Fibroblast of upper back skin (primary cell): ENCODE results near the gene NEURL1B.

ENCODE experiments used
- DNase-seq: peaks from one replicate; pipeline ENCODE4 v3.0.0-alpha.2; 2013

NEURL1B gene

DNA sequence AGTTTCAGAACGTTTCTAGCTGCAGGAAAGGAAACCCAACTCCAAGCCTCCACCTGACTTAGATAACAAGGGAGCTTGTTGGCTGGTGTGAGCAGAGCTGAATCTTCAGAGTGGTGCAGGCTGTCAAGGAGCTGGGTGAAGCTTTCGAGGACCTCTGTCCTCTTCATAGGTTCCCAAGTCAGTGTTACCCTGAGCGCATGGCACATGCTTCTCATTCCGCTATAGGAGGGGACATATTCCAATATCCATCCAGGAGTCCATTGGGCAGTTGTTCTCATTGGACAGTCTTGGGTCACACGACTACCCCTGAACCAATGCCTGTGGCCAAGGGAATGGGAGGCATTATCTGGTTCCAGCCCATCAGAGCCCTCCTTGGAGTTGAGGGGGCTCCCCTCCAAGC is 79.6 kb downstream of the NEURL1B start:
- DNase-seq: no peak

DNA sequence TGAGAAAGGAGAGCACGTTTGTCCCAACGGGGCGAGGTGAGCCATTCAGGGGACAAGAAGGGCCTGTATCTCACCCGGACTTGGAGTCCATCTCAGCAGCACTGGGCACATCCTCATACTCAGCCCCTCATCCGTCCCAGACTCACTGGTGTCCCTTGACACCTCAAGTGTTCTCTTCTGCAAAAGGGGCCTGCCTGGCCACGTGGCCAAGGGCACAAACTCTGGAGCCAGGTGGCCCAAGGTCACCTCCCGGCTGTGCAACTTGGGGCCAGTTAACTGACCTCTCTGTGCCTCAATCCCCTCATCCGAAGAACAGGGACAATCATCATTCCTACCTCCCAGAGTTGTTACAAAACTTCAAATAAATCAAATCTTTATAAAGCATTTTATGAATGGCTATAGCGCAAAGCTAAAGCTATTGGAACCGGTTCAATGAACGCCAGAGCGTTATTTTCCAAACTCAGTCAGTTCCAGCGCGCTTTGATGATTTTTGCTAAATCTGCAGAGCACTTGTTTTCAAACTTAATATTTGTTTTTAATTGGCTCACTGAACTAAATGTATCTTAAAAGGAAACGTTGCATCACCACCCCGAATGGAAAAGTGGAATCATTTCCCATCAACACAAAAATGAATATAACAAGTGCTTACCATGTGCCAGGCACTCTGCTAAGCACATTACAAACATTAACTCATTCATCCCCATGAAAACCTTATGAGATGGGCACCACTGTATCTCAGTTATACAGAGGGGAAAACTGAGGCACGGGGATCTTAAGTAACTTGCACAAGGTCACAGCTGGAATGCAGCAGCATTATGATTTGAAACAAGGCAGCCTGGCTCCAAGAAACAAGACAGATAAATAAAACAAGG is 80.6 kb downstream of the NEURL1B start:
- peak; percentile 52 for DNase-seq

DNA sequence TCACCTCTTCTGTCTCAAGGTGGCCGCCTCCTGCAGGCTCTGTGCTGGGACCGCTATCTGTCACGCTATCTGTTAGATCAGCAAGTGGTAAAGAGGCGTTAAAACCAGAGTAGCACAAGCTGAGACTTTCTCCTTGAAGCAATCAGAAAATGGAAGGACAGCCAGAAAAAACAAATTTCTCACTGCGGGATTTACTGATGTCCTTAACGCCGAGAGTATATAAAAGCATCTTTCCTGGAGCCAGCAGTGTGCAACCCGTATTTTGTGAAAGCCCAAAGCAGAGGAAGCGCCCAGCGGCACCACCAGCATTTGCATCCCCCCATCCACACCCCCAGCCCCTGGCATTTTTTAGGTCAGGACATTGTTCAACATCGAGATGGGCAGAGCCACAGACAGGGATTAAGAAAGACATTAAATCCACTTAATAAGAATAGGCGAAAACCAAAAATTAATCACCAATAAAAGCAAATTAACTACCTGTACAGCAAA is 81.3 kb downstream of the NEURL1B start:
- DNase-seq: no peak

DNA sequence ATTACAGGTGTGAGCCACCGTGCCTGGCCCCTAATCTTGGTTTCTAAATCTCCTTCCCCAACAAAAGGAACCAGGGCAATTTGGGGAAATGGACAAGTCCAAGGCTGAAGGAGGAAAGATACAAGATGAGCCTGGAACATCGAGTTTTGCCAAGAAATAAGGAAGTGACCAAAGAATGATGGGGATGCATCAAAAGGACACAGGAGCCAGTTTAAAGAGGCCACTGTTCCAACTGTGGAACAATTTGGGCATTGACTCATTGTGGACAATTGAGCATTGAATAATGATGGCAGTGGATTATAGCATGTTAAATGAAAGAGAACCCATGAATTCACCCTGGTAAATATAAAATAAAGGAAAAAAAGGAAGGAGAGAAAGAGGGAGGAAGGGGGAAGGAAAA is 82.4 kb downstream of the NEURL1B start:
- DNase-seq: no peak

DNA sequence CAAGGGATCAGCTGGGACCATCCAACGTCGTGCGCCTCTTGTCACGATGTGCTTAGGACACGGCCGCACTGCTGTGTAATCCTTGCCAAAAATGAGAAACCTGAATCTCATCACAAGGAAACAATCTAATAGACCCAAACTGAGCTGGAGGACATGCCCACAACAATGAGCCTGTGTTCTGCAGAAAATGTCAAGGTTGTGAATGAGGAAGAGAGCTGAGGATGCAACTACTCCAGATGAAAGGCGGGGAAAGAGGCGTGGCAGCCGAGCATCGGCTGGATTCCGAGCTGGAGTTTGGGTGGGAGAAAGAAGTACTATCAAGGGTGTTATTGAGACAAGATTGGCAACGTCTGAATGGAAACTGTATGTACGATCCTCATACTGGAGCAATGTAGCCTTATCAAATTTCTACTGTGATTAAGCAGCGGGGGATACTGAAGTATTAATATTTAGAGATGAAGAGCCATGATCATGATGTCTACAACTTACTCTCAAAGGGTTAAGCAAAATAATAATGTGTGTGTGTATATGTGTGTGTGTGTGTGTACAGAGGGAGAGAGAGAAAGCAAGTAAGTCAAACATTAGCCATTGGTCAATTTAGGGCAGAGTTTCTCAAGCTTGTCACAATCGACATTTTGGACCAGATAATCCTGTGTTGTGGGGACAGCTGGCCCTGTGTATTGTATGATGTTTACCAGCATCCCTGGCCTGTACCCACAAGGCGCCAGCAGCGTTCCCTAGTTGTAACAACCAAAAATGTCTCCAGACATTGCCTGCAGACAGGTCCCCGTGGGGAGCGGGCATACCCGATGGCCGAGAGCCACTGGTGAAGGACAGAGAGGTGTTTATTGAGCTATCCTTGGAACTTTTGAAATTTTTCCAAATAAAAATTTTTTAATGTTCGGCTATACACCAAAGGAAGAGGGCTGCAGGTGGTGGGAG is 83.5 kb downstream of the NEURL1B start:
- DNase-seq: no peak

DNA sequence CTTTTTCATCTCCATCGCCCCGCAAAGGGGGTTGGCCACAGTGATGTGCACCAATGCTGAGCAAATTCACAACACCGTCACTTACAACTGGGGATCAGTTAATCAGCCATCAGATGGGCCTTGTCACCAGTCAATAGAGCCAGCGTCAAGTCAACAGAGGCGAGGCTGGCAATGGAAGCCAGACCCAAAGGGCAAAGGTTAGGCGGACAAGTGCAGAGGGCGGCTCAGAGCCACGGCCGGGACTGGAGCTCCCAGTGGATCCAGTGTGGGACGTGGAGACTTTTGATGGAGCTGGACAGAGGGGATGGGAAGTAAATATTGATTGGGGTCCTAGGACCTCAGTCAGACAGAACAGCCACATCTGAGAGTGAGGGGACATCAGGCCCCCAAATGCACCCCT is 84.2 kb downstream of the NEURL1B start:
- DNase-seq: no peak

DNA sequence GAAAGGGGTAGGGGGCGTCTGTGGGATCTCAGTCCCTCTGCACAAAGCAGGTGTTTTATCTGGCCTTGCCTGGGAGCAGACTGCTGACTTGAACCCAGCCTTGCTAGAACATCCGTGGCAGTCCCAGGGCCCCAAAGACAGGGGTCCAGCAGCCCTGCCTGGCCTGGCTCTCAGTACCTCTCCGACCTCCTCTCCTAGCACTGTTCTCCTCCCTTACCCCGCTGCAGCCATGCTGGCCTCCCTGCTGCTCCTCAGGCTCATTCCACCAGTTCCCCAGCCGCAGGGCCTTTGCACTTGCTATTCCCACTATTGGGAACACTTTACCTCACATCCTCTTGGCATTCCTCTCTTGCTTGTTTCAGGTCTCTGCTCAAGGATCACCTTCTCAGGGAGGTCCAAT is 84.7 kb downstream of the NEURL1B start:
- no peak for DNase-seq

DNA sequence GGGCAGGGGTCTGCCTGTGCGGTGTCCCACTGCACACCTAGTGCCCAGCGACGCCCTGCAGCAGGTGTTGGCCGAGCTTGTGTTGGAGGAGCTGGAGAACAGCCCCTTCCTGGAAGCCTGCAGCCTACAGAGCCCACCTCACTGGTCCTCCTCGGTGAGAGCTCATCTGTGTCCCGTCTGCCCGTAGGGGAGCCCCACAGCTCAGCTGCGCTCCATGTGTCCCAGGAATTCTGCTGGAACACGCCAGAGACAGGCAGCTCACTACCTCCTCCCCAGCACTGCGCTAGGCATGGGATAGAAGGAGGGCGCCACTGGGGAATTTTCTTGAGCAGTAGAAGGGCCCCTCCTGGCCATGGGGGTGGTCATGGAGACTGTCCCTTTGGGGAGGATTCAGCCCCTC is 85.9 kb downstream of the NEURL1B start:
- no peak for DNase-seq

DNA sequence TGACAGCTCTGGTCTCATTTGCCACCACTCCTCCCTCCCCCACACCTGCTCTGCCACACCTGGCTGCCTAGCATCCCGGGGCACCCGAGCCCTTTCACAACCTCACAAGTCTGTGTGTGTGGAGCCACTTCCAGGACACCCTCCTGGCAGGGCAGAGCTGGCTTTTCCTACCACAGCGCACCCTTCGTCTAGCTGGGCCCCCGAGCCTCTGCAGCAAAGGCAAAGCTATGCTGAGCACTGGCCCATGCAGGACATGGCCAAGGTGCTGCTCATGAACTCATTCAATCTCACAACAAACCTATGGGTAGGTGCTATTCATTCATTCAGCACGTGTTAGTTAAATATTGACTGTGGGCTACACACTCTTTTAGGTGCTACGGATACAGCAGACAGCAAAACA is 86.5 kb downstream of the NEURL1B start:
- no peak for DNase-seq

DNA sequence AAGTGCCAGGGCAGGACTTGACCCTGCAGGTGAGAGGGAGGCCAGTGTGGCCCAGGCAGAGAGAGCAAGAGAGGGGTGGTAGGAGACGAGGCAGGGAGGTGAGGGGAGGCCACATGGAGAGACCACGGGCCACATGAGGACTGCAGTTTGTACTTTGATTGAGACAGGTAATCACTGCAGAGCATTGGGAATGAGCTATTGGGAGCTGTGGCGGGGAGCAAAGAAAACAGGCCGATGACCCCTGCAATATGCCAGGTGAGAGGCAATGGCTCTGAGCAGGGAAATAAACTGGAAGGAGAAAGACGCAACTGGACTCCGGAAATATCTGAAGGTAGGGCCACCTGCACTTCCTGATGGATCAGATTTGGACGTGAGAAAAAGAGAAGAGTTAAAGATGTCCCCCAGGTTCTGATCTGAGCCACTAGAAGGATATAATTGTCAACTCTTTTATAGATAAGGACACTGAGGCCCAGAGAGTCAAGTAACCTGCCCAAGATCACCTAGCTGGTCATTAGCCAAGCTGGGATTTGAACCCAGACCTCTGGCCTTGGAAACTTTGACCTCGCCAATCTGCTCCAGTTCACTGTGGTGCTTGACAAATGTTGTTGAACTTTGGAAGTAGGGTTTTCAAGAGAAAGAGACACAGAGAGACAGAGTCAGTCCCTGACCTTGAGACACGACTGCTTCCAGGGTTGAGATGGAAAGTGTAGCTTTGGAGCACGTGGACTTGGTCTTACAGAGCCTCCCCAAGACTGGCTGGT is 87.6 kb downstream of the NEURL1B start:
- DNase-seq: no peak

DNA sequence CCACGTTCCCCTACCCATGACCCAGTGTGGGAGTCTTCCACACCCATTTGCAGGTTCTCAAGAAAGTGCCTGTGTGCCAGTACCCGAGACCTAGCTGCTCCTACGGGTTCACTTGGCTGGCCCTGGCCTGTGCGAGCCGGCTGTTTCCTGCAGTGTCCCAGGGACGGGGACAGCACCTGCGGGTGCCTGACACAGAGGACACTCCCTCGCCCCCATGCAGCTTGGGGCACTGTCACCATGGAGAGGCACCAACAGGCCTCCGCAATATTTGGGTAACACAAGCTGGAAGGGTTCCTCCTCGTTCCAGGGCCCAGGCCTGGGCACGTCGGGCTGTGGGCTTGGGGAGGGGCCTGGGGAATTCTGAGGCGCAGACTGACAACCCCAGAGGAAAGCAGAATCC is 88.5 kb downstream of the NEURL1B start:
- no peak for DNase-seq

DNA sequence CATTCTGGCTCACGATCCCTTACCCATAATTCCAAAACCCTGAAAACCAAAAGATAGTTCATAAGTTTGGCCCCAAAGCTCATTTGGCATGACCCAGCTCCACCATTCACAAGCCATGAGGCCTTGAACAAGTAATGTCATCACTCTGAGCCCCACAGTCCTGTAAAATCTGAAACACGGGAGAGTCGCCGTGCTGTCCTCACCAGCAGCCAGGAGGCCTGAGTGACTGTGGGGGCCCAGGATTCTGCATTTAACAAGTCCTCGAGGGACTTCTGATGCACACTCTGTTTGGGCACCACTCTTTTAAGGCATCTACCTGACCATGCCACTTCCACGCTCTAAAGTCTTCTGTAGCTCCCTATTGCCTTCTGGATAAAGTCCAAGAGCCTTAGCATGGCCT is 89.2 kb downstream of the NEURL1B start:
- DNase-seq: no peak

DNA sequence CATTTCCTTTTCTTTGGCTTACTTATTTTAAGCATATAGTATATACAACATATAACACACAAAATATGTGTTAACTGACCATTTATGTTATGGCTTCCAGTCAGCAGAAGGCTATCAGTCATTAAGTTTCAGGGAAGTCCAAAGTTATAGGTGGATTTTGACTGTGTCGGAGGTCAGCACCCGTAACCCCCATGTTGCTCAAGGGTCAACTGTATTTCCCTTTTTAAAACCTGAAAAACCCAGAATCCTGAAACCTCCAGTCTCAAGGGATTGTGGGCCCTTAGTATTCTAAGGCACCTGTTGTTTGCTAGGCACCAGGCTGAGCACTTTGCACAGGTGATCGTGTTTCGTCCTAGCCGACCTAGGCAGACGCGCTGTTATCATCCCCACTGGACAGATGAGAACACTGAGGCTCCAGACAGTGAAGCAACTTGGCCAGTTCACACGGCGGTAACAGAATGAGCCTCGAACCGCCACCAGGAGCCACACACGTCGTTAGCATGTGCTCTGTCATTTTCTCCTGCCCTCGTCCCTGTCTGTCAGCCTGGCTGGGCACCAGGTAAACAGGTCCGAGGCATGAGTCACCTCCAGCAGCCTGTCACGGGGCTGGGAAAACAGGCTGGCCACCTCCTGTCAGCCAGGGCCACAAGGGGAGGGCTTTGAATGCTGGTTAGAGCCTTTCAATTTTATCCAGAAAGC is 90.1 kb downstream of the NEURL1B start:
- DNase-seq: no peak

DNA sequence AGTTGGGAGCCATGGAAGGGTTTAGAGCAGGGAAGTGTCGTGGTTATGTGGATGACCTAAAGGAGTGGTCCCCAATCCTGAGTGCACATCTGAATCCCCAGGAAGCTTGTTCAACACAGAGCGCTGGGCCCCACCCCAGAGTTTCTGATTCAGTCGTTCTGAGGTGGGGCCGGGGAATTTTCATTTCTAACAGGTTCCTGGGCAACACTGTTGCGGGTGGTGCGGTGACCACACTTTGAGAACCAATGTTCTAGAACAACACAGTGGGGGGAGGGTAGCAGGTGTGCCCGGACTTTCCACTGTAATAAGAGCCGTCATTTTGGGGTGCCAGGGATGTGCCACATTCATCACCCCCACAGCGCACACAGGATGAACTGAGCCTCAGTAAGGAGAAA is 90.6 kb downstream of the NEURL1B start:
- DNase-seq: no peak

DNA sequence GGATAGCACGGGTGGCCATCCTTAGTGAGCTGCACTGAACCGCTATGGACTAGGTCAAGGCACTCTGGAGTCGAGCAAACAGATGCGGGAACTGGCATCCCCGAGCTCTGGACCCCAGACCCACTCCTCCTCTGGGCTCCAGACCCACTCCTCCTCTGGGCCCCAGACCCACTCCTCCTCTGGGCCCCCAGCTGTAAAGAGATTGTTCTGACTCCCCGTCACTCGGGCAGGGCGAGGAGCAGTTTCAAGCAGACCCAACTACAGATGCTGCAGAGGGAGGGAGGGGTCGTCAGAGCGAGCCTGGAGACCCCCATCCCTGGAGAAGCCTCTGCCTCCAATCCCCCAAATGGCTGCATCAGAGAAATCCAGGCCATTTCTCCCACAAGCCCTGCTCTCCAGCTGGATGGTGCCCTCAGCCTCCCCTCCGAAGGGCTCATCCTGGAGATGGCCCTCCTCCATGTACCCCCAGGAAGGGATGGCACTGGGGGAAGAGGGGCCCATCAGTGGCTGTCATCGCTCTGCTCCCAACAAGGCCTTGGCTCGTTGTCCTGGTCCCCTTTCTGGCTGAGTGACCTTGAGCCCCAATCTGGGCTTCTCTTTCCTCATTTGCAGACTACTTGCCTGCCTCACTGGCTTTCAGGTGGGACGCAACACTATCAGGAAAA is 91.3 kb downstream of the NEURL1B start:
- DNase-seq: no peak

DNA sequence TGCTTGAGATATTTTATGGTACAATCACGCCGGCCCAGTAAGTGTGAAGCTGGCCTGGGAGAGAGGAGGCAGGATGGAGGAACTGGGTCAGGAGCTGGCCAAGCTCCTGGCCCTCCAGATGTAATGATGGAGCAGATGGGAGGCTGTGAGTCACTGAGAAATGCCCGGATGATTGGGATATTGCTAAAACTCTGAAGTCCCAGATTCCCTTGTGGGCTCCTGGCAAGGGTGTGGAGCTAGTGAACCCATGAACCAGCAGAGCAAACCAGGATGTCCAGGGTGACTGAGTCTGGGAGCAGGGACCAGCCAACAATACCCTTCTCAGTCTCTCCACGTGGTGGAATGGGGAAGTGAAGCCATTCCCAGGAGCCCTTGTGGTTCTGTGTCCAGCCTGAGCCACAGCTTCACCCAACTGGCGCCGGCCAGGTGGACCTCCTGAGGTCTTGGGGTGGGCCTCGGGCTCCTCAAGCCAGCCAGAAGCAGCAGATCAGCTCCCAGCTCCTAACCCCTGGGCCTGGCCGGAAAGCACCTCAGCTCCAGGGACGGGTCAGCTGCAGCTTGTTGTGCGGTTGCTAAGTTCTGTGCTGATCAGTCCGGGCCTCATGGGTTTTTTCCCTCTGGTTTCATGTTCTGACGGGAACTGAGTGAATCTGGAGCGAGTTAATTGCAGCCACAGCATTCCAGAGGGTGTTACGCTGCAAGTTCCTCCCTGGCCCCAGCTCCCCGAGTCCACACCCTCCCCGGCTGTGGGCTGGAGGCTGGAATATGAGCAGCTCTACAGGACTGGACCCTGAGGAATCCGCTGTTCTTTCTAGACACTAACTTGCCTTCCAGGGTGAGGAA is 92.3 kb downstream of the NEURL1B start:
- DNase-seq: peak; percentile 98

DNA sequence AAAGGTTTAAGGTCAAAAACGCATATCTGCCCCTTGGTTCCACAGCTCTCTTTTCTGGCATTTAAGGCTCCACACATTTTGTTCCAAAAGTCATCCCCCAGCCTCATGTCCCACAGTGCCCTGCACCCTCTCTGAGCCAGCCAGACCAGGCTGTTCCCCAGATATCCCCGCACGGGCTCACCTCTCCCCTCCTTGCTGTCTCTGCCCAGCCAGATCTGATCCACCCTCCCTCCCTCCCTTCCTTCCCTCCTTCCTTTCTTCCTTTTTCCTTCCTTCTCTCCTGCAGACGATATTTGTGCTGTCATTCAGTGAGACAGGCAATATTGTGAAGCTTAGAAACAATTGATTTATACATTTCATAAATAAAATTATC is 92.9 kb downstream of the NEURL1B start:
- DNase-seq: no peak

DNA sequence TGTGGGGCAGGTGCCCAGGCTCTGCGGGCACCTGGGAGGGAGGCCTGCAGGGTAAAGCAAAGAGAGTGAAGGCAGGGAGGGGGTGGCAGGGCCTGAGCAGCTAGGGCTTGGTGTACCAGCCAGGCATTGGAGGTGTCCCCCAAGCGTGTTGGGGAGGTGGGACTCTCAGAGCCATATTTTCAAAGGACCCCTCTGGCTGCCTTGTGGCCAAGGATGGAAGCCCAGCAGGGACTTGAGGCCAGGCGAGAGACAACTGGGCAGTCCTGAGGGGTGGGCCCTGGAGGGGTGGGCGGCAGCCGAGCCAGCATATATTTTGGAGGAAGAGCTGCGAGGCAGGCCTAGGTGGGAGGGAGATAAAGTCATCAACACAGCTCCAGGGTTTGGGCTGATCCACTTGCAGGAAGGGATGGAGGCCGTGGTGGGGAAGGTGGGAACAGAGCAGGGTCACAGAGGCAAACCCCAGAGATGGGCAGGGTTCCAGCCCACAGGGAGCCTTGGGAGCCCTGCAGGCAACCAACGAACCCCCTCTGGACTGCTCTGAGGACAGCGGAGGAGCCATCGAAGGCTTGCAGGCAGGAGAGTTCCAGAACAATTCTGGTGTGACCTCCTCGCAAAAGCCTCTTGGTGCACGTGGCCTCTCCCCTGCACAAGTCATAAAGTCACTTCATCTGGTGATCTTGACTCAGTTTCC is 94.2 kb downstream of the NEURL1B start:
- no peak for DNase-seq

DNA sequence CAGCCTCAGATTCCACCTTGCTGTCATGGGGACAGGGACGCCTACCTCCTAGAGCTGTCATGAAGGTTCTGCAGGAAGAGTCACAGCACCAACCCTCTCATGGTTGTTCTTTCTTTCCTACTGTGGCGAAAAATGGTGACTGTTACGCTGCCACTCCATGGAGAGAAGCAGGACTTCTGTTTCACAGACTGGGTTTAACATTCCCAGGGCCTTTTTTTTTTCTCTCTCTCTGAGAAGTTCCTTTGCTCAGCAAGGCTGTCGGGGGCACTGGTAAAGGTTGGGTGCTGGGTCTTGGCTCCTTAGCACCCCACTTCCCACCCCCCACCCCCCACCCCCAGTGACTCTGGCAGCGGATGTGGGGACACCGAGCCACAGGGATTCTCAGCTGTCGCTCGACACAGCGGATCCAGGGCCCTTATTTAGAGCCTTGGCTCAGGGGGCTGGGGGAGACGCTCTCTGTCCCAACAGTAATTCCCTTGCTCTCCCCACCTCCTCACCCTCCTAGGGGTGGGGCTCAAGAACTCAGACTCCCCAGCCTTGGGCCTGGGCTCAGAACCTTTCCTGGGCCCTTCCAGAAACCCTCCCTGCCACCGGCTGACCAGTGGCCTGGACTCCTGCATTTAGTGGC is 95.6 kb downstream of the NEURL1B start:
- DNase-seq: no peak

DNA sequence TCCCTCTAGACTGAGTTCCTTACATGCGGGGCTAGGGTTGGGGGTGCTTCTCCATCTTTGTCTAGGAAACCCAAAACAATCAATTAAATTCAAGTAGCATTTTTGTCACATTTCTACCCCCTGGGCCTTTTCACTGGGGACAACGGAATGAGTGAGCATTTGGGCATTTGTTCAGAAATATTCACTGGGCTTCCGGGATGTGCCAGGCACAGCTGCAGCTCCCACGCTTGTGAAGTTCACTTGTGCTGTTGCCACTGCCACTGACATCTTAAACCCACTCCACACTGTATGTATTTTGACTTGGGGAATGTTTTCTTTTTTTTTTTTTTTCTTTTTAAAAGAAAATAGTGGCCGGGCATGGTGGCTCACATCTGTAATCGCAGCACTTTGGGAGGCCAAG is 98.3 kb downstream of the NEURL1B start:
- no peak for DNase-seq
